ENCODE results near the gene RUNDC3A. TPM values are rescaled to one million over a fixed set of nuclear protein-coding genes. Genes with fewer than 3 reads are reported as not detected.
"Not testable (repeated sequence)": the region's sequence is repeated elsewhere in the genome, so short reads cannot be mapped to it uniquely, and the experiment has no call there.

RUNDC3A gene
- polyA plus RNA-seq, 1 experiment = 0.11 TPM

GRCh38 chr17:44334315-44334714 lies 25.9 kb downstream of the RUNDC3A start:
- no peak for DNase-seq (ENCODE audit: low read depth, low spot score)
- Histone ChIP-seq H3K4me3 (ENCODE audit: low read depth, low read length) (no peak overlapping the region), H3K27ac (ENCODE audit: low read depth, low read length) (no peak overlapping the region), H3K27me3 (ENCODE audit: control insufficient read depth, insufficient read depth, low read length) (peaks cover 14% of the 10 kb centered on the region), H3K9me3 (ENCODE audit: control insufficient read depth, insufficient read depth, low read length) (no peaks in the 10 kb centered on the region)
- CTCF ChIA-PET = interaction anchor here (1.7 kb wide), 1 partner anchor 189 kb away, joined by 6 read pairs; no protein-coding TSS in a partner anchor
- POLR2A ChIA-PET = no interaction called here
- TF ChIP-seq CTCF (IDR thresholded peaks at IDR 0.05; ENCODE audit: low read depth, low read length) = no peak

- ChIA-PET CTCF (interaction anchor here (1.7 kb wide), 1 partner anchor 189 kb away, joined by 6 read pairs; no protein-coding TSS in a partner anchor), POLR2A (interaction anchor here (0.7 kb wide), 1 partner anchor 145 kb away, joined by 4 read pairs; no protein-coding TSS in a partner anchor)
- Histone ChIP-seq H3K4me3 (ENCODE audit: low read depth, low read length) (no peak overlapping the region), H3K9me3 (ENCODE audit: control insufficient read depth, insufficient read depth, low read length) (no peaks in the 10 kb centered on the region), H3K27me3 (ENCODE audit: control insufficient read depth, insufficient read depth, low read length) (peaks cover 14% of the 10 kb centered on the region), H3K27ac (ENCODE audit: low read depth, low read length) (no peak overlapping the region)
- TF ChIP-seq CTCF (IDR thresholded peaks at IDR 0.05; ENCODE audit: low read depth, low read length) = no peak
- DNase-seq (ENCODE audit: low read depth, low spot score) = no peak
Observed at GRCh38 chr17:44334727-44335126, 26.3 kb downstream of the RUNDC3A start.

GRCh38 chr17:44335564-44335963 lies 27.2 kb downstream of the RUNDC3A start:
- DNase-seq (ENCODE audit: low read depth, low spot score) = no peak
- Histone ChIP-seq H3K27me3 (ENCODE audit: control insufficient read depth, insufficient read depth, low read length) (peaks cover 14% of the 10 kb centered on the region), H3K4me3 (ENCODE audit: low read depth, low read length) (no peak overlapping the region), H3K27ac (ENCODE audit: low read depth, low read length) (no peak overlapping the region), H3K9me3 (ENCODE audit: control insufficient read depth, insufficient read depth, low read length) (no peaks in the 10 kb centered on the region)
- ChIA-PET POLR2A (no interaction called here), CTCF (interaction anchor here (0.7 to 1.7 kb wide), 3 partner anchors 125 to 1105 kb away, joined by 4 to 6 read pairs (median 4); no protein-coding TSS in a partner anchor)
- TF ChIP-seq CTCF (IDR thresholded peaks at IDR 0.05; ENCODE audit: low read depth, low read length) = no peak

- CTCF ChIA-PET = interaction anchor here (0.7 to 1.7 kb wide), 3 partner anchors 126 to 1104 kb away, joined by 4 to 6 read pairs (median 4); no protein-coding TSS in a partner anchor
- POLR2A ChIA-PET = no interaction called here
- no peak overlapping the region for H3K4me3 ChIP-seq (ENCODE audit: low read depth, low read length)
- no peaks in the 10 kb centered on the region for H3K9me3 ChIP-seq (ENCODE audit: control insufficient read depth, insufficient read depth, low read length)
- H3K27me3 ChIP-seq (ENCODE audit: control insufficient read depth, insufficient read depth, low read length) = peaks cover 14% of the 10 kb centered on the region
- H3K27ac ChIP-seq (ENCODE audit: low read depth, low read length) = no peak overlapping the region
- DNase-seq (ENCODE audit: low read depth, low spot score) = no peak
- TF ChIP-seq CTCF (IDR thresholded peaks at IDR 0.05; ENCODE audit: low read depth, low read length) = no peak
Observed at GRCh38 chr17:44335968-44336367, 27.6 kb downstream of the RUNDC3A start.

GRCh38 chr17:44338702-44339101 lies 30.3 kb downstream of the RUNDC3A start:
- ChIA-PET CTCF (interaction anchor here (0.6 kb wide), 1 partner anchor 25 kb away, joined by 3 read pairs; the partner anchor contains the start of gene FAM171A2), POLR2A (interaction anchor here (0.7 kb wide), 1 partner anchor 12 kb away, joined by 3 read pairs; no protein-coding TSS in a partner anchor)
- no peaks in the 10 kb centered on the region for H3K9me3 ChIP-seq (ENCODE audit: control insufficient read depth, insufficient read depth, low read length)
- TF ChIP-seq CTCF (IDR thresholded peaks at IDR 0.05; ENCODE audit: low read depth, low read length) = no peak
- no peak overlapping the region for H3K27ac ChIP-seq (ENCODE audit: low read depth, low read length)
- H3K27me3 ChIP-seq (ENCODE audit: control insufficient read depth, insufficient read depth, low read length) = peaks cover 18% of the 10 kb centered on the region
- DNase-seq (ENCODE audit: low read depth, low spot score) = no peak
- H3K4me3 ChIP-seq (ENCODE audit: low read depth, low read length) = no peak overlapping the region

GRCh38 chr17:44340553-44340952 lies 32.2 kb downstream of the RUNDC3A start:
- H3K4me3 ChIP-seq (ENCODE audit: low read depth, low read length); DNase-seq (ENCODE audit: low read depth, low spot score); H3K27ac ChIP-seq (ENCODE audit: low read depth, low read length); POLR2A ChIA-PET; H3K9me3 ChIP-seq (ENCODE audit: control insufficient read depth, insufficient read depth, low read length): not testable (repeated sequence)
- peaks cover 15% of the 10 kb centered on the region for H3K27me3 ChIP-seq (ENCODE audit: control insufficient read depth, insufficient read depth, low read length)
- CTCF ChIA-PET = interaction anchor here (1.6 to 3.5 kb wide), 2 partner anchors 9 to 131 kb away, joined by 7 to 16 read pairs; no protein-coding TSS in a partner anchor
